ENCODE measurements around the gene C6orf141.

Gene C6orf141

DNA sequence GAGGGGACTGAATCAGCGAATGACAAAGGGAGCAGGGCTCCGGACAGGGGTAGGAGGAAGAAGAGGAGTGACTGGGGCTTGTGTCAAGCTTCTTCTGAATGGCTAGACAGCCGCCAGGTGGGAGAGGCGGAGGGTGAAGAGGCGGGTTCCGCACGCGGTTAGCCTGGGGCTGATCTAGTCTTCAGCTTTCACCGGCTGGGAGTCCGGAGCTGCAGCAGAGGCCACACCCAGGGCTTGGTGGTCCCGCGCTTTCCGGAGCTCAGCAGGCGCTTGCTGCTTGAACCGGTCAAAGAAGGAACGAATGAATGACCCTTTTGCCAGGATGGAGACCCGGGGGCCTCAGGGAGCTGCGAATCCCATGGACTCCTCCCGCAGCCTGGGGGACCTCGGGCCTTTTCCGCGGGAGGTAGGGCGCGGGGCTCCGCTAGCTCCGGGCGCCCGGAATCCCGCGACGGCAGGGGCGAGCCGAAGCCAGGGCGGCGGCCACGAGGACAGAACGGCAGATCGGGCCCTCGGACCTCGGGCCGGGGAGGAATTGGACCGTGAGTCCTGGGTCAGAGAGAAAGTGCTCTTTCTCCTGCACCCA is at the start of gene C6orf141:
Gene C6orf141 (plus strand): TSS at position 177 of the 586 bp plus-strand sequence. CDS start 125 bp downstream, at position 302.
- DNase-seq, result peak; percentile 60

DNA sequence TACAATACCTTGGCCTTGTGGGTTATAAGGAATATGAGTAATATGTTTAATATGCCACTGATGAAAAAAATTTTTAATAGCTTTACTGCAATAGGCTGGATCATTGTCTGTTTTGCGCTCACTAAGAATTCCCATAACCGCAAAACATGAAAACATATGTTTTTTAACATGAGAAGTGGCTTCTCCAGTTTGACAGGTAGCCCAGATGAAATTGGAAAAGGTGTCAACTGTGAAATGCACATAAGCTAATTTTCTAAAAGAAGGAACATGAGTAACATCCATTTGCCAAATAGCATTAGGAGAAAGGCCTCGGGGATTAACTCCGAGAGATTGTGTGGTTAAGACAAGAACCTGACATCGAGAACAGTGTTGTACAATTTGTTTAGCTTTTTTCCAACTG is 45.8 kb upstream of the C6orf141 start:
- no peak for DNase-seq

DNA sequence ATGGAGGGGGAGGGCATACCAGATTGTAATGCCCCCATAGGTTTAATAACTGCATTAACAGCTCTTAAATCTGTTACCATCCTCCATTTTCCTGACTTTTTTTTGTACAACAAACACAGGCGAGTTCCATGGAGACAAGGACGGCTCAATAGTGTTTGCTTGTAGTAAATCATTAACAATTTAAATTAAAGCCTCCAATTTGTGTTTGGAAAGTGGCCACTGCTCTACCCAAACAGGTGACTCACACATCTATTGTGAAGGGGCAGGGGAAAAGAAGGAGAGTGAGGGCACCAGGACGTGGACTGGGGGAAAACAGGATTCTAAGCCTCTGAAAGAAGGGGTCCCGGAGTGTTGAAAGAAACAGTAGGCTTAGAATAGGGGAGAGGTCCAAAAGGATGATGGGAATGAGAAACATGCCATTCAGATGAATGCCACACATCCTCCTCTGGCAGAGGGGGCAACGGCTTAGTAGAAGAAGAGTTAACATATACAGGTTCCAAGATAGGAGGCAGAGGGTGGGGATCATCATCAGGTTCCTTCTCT is 43.8 kb upstream of the C6orf141 start:
- DNase-seq, result no peak

DNA sequence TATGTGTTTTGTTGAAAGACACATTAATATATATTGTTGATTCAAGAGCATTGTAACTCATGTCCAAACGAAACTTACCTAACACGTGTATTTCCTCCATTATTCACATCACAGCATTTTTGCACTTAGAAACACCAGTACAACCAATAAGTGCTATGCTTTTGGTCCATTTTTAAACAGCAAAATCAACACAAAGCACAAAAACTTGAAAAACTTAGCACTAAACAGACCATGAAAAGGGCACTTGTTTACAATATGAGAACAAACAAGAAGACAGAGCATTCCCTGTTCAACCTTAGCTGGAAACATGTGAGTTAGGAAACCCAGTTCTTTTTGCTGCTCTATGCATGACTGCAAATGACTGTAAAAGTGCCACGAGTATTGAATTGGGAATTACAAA is 41.1 kb upstream of the C6orf141 start:
- no peak for DNase-seq

DNA sequence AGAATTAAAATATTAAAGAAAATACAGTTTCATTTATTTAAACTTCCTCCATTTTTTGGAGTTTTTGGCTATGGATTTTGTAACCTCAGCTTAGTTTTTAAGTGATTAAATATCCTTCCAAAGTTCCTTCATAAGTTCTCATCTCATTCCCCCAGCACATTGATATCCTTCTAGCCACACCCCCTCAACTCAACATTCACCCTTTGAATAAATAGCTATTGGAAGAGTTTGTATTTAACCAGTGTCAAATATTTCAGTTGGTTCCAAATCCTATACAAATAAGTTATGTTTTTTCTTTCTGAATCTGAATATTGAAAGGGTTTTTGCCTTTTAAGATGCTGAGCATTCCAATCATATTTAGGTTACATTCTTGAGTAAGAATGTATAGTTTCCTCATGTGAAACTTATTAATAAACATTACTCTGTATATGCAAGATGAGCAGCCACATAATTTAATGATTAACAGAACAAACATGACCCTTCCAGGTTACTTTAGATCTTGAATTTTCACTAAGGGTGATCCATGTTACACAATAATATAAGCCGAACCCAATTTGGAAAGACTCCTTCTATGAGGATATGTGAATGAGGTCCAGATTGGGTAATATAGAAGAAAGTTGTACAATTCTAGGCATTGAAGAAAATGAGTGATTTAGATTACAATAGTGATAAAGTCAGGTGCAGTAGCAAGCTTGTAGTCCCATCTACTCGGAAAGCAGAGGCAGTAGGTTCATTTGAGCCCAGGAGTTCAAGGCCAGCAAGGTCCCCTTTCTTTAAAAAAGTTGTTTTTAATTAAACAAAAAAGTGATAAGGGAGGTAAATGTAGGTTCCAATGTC is 37.1 kb upstream of the C6orf141 start:
- DNase-seq, result no peak

DNA sequence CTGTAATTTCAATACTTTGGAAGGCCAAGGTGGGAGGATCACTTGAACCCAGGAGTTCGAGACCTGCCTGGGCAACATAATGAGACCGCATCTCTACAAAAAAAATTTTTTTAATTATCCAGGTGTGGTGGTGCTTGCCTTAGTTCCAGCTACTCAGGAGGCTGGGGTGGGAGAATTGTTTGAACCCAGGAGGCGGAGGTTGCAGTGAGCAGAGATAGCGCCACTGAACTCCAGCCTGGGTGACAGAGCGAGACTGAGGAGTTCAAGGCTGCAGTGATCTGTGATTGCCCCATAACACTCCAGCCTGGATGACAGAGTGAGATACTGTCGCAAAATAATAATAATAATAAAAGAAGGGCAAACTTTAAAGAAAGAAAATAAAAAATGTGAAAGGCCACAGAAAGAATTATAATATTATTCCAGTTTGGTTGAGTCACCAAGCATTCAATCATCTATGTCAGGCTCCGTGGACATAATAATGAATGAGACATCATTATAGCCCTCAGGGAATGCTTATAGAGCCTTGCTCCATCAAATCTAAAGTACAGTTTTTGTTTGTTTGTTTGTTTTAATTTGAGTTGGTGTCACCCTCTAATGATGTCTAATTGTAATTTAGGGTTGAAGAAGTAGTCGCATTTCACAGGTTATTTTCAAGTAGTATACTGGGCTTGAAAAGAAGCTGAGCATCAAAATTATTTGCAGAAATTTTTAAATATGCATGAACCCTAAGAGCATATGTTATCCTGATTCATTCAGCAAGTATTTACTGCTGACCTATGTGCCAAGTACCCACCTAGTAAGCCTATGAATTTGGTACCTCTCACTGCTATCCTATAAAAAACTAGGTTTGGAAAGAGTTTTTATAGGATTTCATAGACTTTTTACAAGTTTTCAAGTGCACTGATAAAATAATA is 35.6 kb upstream of the C6orf141 start:
- no peak for DNase-seq

DNA sequence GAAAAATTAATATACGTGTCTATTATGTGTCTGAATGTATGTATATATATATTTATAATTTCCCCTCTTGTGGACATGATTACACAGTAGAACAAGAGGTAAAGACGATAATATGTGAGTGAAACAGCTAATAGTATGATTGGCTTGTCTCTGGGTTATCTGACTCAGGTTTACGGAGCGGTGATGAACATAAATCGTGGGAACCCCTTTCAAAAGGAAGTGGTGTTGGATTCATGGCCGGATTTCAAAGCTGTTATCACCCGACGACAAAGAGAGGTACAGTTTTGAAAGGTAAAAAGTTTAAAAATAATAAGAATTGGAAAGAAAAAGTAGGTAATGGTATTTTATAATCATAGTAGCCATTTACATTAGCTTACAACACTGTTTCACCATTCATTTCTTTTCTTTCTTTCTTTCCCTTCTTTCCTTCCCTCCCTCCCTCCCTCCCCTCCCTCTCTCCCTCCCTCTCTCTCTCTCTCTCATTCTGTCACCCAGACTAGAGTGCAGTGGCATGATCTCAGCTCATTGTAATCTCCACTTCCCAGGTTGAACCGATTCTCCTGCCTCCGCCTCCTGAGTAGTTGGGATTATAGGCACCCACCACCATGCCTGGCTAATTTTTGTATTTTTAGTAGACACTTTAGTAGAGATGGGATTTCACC is 34.9 kb upstream of the C6orf141 start:
- DNase-seq, result no peak

DNA sequence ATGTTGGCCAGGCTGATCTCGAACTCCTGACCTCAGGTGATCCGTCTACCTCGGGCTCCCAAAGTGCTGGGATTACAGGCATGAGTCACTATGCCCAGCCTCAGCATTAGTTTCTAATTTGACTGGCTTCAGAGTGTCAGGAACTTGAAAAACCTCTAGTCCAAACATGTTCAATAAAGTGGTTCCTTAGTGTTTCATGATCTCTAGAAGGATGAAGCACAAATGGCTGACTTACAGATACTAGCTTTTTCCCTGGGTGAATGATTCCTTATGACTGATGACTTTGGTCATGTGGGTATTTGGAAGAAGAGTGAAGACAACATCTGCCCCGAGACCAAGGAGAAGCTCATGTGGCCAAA is 34.3 kb upstream of the C6orf141 start:
- no peak for DNase-seq

DNA sequence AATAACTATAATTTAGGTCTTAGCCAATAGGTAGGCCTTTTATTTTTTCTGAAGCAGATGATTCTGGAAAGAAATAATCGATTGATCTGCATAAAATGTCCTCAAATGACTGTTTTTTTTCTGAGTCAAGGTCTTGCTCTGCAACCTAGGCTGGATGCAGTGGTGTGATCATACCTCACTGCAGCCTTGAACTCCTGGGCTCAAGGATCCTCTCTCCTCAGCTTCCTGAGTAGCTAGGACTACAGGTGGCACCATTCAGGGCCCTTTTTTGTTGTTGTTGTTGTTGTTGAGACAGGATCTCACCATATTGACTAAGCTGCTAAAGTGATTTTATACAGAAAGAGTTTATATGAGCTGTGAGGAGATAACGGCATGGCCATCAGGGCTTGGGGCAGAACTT is 32.5 kb upstream of the C6orf141 start:
- DNase-seq, result no peak

DNA sequence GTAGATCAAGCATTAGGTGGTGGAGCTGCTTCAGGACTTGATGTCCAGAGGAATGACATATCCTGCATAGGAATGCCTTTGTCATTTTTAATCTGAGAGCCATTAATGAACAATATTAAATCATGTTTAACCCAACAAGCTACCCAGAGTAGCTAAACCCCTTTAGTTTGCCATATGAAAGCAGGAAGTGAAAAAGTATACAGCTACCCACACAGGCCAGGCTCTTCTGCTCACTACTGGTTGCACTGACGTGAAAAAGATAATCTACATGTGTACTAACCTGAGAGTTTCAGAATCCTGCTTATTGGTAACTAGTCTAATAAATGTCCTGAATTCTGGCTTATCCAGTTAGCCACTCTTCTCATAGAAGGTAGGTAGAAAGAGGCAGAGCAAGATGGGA is 30.8 kb upstream of the C6orf141 start:
- no peak for DNase-seq

DNA sequence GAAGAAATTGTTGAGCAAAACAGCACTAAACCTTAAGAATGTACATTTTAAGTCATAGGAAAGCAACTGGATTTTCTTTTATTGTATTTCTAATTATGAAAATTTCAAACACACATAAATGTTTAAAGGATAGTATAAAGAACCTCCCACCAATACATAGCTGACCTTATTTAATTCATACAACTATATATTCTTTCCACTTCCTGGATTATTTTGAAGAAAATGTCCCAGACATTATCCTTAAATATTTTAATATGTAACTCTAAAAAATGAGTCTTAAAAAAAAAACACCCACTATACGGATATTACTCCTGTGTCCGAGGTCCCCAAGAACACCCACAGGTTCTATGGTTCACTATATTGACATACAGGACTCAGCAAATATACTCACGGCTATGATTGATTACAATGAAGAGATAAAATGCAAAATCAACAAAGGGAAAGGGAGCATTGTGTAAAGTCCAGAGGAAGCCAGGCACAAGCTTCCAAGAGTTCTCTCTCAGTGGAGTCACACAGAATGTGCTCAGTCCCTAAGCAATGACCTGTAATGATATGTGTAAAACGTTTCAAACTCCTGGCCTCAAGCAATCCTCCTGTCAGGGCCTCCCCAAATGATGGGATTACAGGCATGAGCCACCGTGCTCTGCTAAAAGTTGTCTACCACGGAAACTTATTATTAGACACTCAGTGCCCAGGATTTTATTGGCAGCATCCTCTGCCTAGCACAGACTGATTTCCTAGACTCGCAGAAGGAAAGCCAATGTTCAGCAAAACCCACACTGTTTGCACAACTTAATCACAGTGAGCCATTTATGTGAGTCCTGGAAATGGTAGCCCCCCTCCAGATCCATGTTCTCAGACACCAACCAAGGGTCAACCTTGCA is 27.5 kb upstream of the C6orf141 start:
- no peak for DNase-seq

DNA sequence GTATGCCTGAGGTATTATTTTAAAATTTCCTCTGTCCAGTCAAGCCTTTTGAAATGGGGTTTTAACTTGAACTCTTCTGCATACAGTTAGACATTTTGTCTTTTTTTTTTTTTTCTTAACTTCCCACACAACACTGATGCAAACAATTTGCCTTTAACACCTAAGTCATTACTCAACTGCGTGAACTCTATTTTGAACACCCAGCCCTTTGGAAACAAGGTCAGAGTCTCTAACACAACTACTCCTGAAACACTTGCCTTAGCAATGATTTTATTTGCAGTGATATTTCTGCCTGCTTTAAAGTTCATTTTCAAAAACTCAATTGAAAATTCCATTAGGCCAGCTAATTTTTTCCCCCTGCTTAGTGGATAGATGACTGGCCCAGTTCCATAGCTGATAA is 26.6 kb upstream of the C6orf141 start:
- DNase-seq, result no peak

DNA sequence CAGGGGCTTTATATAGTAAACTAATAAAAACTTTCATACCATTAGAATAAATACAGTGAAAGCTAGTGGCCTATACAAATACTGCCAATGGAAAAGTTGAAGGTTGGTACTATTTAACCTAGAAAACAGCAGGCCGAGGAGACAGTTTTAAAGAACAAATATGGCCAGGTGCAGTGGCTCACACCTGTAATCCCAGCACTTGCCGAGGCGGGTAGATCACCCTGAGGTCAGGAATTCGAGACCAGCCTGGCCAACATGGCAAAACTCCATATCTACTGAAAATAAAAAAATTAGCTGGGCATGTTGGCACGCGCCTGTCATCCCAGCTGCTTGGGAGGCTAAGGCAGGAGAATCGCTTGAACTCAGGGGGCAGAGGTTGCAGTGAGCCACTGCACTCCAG is 25.9 kb upstream of the C6orf141 start:
- no peak for DNase-seq

DNA sequence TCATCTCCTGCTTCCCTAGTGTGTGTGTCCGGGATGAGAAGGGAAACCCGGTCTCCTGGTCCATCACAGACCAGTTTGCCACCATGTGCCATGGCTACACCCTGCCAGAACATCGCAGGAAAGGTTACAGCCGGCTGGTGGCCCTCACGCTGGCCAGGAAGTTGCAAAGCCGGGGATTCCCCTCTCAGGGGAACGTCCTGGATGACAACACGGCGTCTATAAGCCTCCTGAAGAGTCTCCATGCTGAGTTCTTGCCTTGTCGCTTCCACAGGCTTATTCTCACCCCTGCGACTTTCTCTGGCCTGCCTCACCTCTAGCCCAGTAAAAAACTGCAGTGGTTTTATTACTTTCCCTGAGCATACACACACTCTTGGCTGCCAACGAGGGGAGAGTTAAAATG is 23.9 kb upstream of the C6orf141 start:
- no peak for DNase-seq

DNA sequence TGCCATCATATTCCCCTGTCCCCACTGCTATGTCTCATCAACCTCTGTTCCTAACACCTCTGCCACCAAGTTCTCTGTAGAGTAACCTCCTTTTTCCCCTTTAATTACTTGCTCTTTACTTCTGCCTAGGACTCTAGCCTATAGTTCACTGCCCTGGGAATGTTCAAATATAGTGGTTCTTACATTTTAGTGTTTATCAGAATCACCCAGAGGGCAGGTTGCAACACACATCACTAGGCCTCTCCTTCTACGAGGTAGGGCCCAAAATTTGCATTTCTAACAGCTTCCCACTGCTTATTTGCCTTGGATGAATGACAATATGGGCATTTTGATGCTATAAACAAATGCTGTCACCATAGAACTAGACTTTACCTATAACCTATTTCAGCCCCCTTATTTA is 23.1 kb upstream of the C6orf141 start:
- no peak for DNase-seq

DNA sequence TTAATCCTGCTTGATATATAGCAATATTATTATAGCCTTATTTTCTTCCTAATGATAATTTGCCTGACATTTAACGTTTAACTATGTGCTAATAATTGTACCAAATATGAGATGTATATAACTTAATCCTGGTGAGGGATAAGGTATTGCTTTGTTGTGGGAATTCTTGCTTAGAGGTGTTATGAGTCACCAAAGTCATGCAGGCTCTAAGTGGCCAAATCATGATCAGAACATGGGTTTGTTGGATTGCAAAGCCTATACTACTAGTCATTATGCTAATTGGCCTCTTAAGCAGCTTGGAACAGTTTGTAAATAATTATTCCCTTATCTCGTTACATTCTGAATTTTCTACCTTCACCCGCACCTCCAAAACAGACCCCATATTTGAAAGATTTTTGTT is 21.9 kb upstream of the C6orf141 start:
- no peak for DNase-seq

DNA sequence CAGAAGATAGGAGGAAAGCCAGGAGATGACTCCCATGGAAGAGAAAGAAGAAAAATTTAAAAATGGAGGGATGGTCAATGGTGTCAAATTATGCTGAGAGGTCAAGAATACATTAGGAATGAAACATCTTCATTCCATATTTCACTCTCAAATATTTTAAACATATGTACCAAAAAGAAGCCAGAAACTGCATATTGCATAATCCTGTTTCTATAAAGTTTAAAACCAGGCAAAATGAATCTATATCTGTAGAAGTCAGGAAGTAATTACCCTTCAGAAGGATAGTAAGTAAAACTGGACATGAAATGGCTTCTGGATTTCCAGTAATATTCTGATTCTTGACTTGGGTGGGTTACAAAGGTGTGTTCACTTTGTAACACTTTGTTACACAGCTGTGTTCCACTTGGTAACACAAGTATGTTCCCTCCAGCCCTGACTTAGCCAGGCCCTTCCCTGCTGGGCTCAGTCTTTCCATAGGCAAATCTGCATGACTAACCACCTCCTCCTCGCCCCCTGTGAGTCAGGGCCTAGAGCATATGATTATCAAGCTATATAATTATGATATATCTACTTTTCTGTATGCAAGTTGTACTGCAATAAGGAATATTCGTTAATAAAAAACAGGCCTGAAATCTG is 20.2 kb upstream of the C6orf141 start:
- DNase-seq, result no peak

DNA sequence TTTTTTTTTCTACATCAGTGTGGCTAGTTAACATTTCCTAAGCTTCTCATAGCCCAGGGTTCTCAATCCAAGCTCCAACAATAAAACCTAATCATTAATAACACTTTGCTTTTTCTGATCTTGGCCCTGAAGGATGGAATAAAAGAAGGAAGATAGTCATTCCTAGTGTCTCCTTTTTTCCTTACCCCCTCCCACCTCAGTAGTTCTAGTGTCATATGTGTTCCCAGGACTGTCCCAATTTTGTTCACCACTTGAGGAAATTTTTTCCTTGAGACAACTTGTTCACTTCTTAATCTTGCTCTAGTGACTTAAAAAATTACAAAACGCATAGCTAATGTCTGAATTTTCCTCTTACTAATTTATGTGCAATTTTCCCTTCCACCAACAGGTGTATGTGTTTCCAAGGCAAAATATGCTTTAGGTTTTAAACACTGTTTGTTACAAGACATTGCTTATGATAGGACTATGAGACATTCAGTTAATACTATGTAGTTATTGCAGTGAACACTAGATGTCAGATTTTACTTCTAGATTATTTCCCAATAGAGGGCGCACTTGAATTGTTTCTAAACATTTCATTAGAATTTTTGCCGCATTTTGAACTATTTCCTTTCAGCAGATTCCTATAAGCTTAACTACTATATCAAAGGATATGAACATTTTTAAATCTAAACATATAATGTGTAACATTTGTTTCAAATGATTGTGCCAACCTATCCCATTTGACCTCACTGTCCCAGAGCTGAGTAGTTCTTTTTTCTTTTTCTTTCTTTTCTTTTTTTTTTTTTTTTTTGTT is 18.5 kb upstream of the C6orf141 start:
- no peak for DNase-seq

DNA sequence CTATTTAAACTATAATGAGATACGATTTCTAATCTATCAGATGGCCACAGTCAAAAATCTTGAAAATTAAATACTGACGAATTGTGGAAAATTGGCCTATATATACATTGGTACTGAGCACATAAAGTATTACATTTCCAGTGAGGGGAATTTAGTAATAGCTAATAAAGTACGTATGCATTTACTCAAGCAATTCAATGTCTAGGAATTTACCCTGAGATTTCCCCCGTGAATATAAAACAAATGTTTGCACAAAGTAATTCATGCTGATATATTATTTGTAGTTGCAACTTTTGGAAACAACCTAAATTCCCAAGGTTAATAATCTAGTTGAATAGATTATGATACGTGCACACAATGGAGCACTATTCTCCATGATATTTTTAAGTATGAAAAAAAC is 14.7 kb upstream of the C6orf141 start:
- no peak for DNase-seq

DNA sequence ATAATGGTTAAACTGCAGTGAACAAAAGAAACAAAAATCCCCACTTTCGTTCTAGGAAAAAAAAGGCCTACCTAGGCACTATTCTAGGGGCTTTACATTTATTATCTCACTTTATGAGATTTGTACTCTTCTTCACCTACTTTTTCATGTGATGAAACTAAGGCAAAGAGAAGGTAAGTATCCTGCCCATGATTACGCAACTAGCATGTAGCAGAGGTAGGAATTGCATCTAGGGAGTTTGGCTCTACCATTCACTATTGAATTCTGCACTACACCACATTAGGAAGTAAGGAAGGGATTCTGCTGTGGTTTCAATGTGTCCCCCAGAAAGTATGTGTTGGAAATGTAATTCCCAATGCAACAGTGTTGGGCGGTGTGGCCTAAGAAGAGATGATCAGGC is 11.4 kb upstream of the C6orf141 start:
- DNase-seq, result no peak

Data from activated CD8-positive, alpha-beta memory T cell treated with anti-CD3 and anti-CD28 coated beads, Interleukin-2, amount 50 U/mL, for 48 hours (primary cell).